Frontal cortex (tissue), 4 donors: ENCODE results near the gene CHCHD5. TPM values are rescaled to one million over a fixed set of nuclear protein-coding genes. Genes with fewer than 3 reads are reported as not detected.

Experiments
- DNase-seq, 2 donors: peaks; one replicate each; pipeline ENCODE4 v3.0.0; 2012; ENCODE audit warnings: low spot score in 2 of 2
- FAIRE-seq: peaks from 2 replicates; lab custom pipeline; 2012; peaks lifted over from hg19 to GRCh38; lab: Jason Lieb, UNC
- small RNA-seq: library from RNA; depleted of rRNA; stranded (forward); fragments of <200 nt; gene quantifications from one replicate; pipeline ENCODE3, GENCODE V24; 2014
- total RNA-seq: library from RNA; depleted of rRNA; stranded (reverse); fragments of >200 nt; gene quantifications from one replicate; pipeline ENCODE4 v1.2.3, GENCODE V29; 2014
- donor health status: control.
- donor health status: control.
- donor health status: control.

CHCHD5 gene
- total RNA-seq, 1 donor from 2014 or later: 3.3 TPM

DNA sequence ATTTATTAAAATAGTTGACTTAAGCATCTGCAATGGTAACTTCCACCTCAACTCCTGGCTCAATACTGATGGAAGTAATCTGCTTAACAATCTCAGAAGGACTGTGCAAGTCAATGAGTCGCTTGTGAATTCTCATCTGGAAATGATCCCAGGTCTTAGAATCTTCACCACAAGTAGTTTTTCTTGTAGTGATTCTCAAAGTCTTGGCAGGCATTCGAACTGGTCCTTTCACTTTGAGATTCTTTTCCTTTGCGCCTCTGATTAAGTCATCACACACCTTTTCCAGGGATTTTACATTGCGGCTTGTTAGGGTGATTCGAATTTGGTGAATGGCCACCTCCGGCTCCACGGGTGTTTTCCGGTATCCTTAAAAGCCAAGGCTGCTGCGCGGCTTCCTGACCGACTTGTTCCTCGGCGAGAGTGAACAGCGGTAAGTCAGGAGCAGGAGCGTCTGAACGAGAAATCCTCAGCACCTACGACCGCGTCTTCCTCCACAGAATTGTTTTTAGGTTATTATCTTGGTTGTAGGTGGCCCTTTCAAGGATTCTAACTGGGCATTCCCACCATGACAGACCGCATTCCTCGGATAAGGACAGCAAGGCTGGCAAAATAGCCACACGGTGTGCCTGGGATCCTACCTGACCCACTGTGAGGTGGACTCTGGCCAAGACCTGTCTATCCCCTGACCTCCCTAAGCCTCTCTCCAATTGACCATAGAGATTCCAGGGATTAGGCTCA lies 37.5 kb downstream of the CHCHD5 start:
- FAIRE-seq: no peak
- no peak for DNase-seq

DNA sequence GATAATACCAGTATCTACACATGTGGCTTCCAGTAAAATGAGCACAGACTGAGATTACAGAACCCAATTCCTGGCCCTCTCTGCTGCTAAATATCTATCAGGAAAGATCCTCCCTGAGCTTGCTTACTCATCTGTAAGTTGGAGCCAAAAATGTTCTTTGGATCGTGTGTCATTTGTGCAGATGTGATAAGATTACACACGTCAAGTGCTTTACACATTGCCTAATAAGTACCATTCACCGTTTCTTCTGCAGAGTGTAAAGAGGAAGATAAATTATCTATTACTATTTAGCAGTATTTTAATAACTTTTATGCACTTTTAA lies 38.1 kb downstream of the CHCHD5 start:
- FAIRE-seq (no peak), DNase-seq (no peak)

DNA sequence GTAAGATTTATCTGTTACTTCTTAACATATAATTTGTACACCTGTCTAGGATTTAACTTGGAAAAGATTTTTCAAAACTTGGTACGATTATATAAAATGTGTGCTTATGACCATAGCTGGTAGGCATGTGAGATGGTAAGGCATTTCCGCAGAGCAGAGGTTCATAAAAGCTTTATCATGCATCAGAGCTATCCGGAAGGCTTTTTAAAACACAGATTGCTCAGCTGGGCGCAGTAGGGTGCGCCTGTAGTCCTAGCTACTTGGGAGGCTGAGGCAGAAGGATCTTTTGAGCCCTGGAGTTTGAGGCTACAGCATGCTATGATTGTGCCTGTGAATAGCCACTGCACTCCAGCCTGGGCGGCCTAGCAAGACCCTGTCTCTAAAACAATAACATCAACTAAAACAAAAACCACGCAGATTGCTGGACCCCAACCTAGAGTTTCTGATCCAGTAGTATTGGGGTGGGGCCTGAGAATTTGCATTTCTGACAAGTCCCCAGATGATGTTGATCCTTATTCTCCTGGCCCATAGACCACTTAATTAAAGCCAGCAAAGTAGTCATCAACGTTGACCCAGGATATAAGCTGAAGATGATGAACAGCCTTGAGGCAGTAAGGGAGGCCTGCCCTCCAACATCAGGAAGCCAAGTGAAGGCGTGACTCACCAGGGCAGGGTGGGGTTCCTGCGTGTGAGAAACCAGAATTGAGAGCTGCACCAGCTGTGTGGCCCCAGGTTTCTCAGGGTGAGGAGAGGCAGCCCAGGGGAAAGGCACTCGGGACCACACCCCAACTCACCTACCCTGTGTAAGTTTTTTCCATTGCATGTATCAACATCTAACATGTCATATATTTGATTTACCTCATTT lies 39.7 kb downstream of the CHCHD5 start:
- FAIRE-seq (no peak), DNase-seq (no peak)

DNA sequence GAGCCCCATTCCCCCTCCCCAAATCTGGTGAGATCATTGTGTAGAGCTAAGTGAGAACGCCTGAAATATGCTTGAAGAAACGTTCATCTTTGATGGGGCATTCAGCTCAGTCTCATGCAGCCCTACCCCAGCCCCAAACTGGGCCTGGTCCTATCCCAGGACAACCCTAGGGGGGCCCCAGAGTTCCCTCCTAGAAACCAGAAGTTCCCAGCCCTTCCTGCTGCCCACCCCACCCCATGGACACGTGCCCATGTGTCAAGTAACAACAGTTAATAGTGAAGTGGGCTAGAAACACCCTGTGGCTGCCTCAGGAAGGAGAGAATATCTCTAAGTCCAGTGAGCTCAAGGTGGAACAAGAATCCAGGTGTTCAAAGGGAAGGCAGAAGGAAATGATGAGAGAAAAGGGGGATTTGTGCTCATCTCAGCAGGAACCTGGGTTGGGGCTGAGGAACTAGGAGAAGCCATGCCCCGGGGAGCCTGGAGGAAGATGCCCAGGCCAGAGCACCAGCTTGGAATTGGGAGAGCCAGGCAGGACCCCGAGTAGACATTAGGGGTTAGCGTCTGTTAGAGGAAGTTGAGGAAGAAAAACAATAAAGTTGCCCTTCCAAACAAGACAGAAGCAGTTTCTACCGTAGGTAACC lies 41.2 kb downstream of the CHCHD5 start:
- no peak for FAIRE-seq
- no peak for DNase-seq

DNA sequence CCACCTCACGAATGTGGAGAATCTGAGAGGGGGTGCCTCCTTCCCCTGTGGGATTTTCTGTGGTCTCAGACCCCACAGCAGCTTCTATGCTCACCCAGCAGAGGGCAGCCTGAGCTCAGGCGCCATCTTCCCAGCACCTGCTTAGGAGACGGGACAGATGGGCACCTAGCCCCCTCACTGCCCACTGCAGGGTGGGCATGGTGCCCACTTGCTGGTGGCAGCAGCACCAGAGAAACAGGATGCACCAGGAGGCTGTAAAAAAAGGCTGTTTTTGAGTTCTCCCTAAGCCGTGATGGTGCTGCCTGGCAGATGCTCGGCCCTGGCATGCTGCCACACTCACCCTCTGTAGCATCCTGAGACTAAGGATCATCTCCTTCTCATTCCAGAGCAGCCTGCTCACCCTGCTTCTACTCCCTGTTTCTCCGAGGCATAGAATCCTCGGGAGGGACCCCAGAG lies 42.2 kb downstream of the CHCHD5 start:
- DNase-seq (peak in 1 of 2 donors; percentile 59), FAIRE-seq (no peak)

GRCh38 chr2:112627060-112628040 lies 42.9 kb downstream of the CHCHD5 start:
- DNase-seq (peak in 1 of 2 donors; percentile 43), FAIRE-seq (no peak)

GRCh38 chr2:112629224-112629623 lies 44.8 kb downstream of the CHCHD5 start:
- no peak for DNase-seq
- no peak for FAIRE-seq

DNA sequence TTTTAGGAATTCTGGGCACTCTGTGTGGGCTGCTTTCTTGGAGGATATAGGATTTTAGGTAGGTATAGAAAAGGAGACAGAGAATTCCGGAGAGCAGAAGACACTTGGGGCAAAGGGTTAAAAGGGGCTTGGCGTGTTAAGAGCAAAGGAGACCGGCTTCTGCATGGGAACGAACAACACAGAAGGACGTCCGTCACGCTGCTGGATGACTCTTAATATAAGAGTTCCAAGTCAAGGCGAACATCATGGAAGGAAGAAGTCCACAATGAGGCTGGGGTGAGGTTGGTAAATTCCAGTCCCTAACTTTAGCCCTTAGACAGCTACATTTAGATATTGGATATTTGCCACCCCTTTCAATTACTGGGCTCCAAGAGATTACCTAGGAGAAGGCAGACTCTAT lies 45.4 kb downstream of the CHCHD5 start:
- DNase-seq (no peak), FAIRE-seq (no peak)

- FAIRE-seq: no peak
- no peak for DNase-seq
These were observed 45.9 kb downstream of the CHCHD5 start for GRCh38 chr2:112630268-112630667.

- DNase-seq: no peak
- no peak for FAIRE-seq
These were observed 49.3 kb downstream of the CHCHD5 start for GRCh38 chr2:112633708-112634107.

- no peak for FAIRE-seq
- no peak for DNase-seq
These were observed 49.9 kb downstream of the CHCHD5 start for GRCh38 chr2:112634153-112634873.

DNA sequence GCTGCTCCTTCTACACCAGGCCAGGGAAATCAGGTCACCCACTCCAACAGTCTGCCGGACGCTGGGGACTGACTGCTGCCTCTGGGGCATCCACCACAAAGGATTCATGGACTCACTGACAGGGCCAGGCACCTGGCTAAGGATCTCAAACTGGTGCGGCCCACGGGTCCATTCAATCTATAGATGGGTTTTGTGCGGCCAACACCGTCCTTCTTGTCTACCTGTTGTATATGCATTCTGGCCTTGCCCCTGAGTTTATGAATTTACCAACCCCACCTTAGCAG lies 50.4 kb downstream of the CHCHD5 start:
- DNase-seq (no peak), FAIRE-seq (no peak)

GRCh38 chr2:112636605-112637288 lies 52.3 kb downstream of the CHCHD5 start:
- no peak for FAIRE-seq
- no peak for DNase-seq

DNA sequence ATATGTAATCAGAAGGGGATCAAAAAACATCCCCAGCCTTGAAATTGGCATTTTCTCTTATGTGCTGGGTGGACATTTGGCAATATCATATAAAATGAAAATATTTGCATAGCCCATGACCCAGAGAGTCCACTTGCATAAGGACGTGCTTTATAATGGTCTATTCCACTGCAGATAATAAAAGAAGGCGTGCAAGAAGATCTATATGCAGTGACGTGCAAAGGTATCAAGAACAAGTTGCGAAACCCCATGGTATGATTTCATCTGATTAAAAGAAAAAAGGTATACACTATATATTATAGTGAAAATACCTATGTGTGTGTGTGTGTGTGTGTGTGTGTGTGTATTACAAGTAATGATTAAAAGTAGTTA lies 52.9 kb downstream of the CHCHD5 start:
- DNase-seq (no peak), FAIRE-seq (no peak)

Small RNA genes lying within 50 kb of the gene (small RNA-seq; reads per million reads assigned to genes)
- gene RF00019: not detected

Other genes starting within 250 kb of the CHCHD5 start
- 39.1 TPM for gene RGPD8, start 151.0 kb upstream of the CHCHD5 start, total RNA-seq
- gene TTL, start 102.5 kb upstream of the CHCHD5 start, total RNA-seq: 70.1 TPM
- gene POLR1B, start 42.1 kb upstream of the CHCHD5 start, total RNA-seq: 33.0 TPM
- gene SLC20A1, start 61.3 kb downstream of the CHCHD5 start, total RNA-seq: 21.6 TPM
- gene NT5DC4, start 136.4 kb downstream of the CHCHD5 start, total RNA-seq: not detected
- gene CKAP2L, start 180.0 kb downstream of the CHCHD5 start, total RNA-seq: 2.0 TPM
- 0.41 TPM for gene IL1A, start 199.9 kb downstream of the CHCHD5 start, total RNA-seq